Astrocyte (in vitro differentiated cells and primary cell): ENCODE measurements around the gene NPIPA1.

Source experiments
- EZH2 ChIP-seq: IDR thresholded peaks from 2 replicates; pipeline ENCODE4 v1.6.1; 2012; ENCODE audit warnings: mild to moderate bottlenecking, low read length, inconsistent platforms; ENCODE audit not compliant: insufficient read depth
- TF ChIP-seq, protein P1 (sequence below): IDR thresholded peaks from 2 replicates; pipeline ENCODE4 v1.5.1; 2011; ENCODE audit warnings: low read depth, mild to moderate bottlenecking, inconsistent platforms, low read length, moderate library complexity; ENCODE audit not compliant: insufficient read depth

DNA sequence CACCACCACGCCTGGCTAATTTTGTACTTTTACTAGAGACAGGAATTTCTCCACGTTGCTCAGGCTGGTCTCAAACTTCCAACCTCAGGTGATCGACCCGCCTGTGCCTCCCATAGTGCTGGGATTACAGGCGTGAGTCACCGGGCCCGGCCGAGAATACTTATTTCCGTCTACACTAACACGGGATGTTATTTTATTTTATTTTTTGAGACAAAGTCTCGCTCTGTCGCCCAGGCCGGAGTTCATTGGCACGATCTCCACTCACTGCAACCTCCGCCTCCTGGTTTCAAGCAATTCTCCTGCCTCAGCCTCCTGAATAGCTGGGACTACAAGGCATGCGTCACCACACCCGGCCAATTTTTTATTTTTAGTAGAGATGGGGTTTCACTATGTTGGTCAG lies 28.1 kb downstream of the NPIPA1 start:
- TF ChIP-seq, protein P1, sequence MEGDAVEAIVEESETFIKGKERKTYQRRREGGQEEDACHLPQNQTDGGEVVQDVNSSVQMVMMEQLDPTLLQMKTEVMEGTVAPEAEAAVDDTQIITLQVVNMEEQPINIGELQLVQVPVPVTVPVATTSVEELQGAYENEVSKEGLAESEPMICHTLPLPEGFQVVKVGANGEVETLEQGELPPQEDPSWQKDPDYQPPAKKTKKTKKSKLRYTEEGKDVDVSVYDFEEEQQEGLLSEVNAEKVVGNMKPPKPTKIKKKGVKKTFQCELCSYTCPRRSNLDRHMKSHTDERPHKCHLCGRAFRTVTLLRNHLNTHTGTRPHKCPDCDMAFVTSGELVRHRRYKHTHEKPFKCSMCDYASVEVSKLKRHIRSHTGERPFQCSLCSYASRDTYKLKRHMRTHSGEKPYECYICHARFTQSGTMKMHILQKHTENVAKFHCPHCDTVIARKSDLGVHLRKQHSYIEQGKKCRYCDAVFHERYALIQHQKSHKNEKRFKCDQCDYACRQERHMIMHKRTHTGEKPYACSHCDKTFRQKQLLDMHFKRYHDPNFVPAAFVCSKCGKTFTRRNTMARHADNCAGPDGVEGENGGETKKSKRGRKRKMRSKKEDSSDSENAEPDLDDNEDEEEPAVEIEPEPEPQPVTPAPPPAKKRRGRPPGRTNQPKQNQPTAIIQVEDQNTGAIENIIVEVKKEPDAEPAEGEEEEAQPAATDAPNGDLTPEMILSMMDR, result no peak
- no peak for TF ChIP-seq EZH2
